Keratinocyte (primary cell): ENCODE data around the gene SCRN2. TPM values are rescaled to one million over a fixed set of nuclear protein-coding genes. Genes with fewer than 3 reads are reported as not detected.

Experiments used
- DNase-seq: peaks from one replicate; pipeline ENCODE4 v3.0.0-alpha.2; 2011; ENCODE audit warnings: low read depth, missing footprints, low spot score
- FAIRE-seq: peaks from 2 replicates; lab custom pipeline; 2011; peaks lifted over from hg19 to GRCh38; lab: Jason Lieb, UNC
- H2AFZ ChIP-seq: 2 replicates; pipeline ENCODE4 v1.6.0; 2012; ENCODE audit warnings: low read length, control low read depth, inconsistent platforms; ENCODE audit not compliant: control insufficient read depth
- H3K27ac ChIP-seq: 2 replicates; pipeline ENCODE4 v1.5.1; 2011; ENCODE audit warnings: low read length; ENCODE audit not compliant: control insufficient read depth, insufficient read depth
- H3K27me3 ChIP-seq: 3 replicates; pipeline ENCODE4 v1.6.0; 2011; ENCODE audit warnings: low read length; ENCODE audit not compliant: control insufficient read depth, insufficient read depth; ENCODE audit errors: extremely low read depth
- H3K36me3 ChIP-seq, 2 experiments: 2 replicates in 1 of 2; 3 replicates in 1 of 2; pipeline ENCODE4 v1.5.1; 2011; ENCODE audit warnings: low read length in 2 of 2, mild to moderate bottlenecking in 1 of 2; ENCODE audit not compliant: control insufficient read depth in 2 of 2, insufficient read depth in 2 of 2; ENCODE audit errors: extremely low read depth in 1 of 2
- H3K4me1 ChIP-seq: 3 replicates; pipeline ENCODE4 v1.5.1; 2011; ENCODE audit warnings: low read length; ENCODE audit not compliant: control insufficient read depth, insufficient read depth; ENCODE audit errors: extremely low read depth
- H3K4me2 ChIP-seq: 3 replicates; pipeline ENCODE4 v1.6.0; 2011; ENCODE audit warnings: low read depth, low read length; ENCODE audit not compliant: control insufficient read depth, insufficient read depth; ENCODE audit errors: extremely low read depth
- H3K4me3 ChIP-seq, 3 experiments: fragments of 200-600 bp in 1 of 3; sonication (generic) in 1 of 3; 2 replicates in 2 of 3; 3 replicates in 1 of 3; pipeline ENCODE4 v1.5.1; 2011 to 2016; ENCODE audit warnings: low read length in 3 of 3, mild to moderate bottlenecking in 3 of 3, control low read depth in 2 of 3, inconsistent platforms in 1 of 3, low read depth in 1 of 3, mixed read lengths in 1 of 3, mixed run types in 1 of 3, moderate library complexity in 1 of 3; ENCODE audit not compliant: control insufficient read depth in 2 of 3, insufficient read depth in 2 of 3; ENCODE audit errors: extremely low read depth in 1 of 3
- H3K79me2 ChIP-seq: 2 replicates; pipeline ENCODE4 v1.6.0; 2012; ENCODE audit warnings: low read length; ENCODE audit not compliant: control insufficient read depth, insufficient read depth
- H3K9ac ChIP-seq: 3 replicates; pipeline ENCODE4 v1.6.0; 2011; ENCODE audit warnings: low read length; ENCODE audit not compliant: control insufficient read depth, insufficient read depth; ENCODE audit errors: extremely low read depth
- H3K9me1 ChIP-seq: 3 replicates; pipeline ENCODE4 v1.6.0; 2011; ENCODE audit warnings: low read length; ENCODE audit not compliant: control insufficient read depth, insufficient read depth; ENCODE audit errors: extremely low read depth
- H3K9me3 ChIP-seq: 2 replicates; pipeline ENCODE4 v1.5.1; 2012; ENCODE audit warnings: low read depth, low read length; ENCODE audit not compliant: control insufficient read depth
- H4K20me1 ChIP-seq: 3 replicates; pipeline ENCODE4 v1.6.0; 2011; ENCODE audit warnings: low read length; ENCODE audit not compliant: control insufficient read depth, insufficient read depth; ENCODE audit errors: extremely low read depth
- CTCF ChIP-seq, 3 experiments: IDR thresholded peaks in 1 of 3; conservative IDR thresholded peaks in 1 of 3; optimal IDR thresholded peaks in 1 of 3; 2 replicates in 2 of 3; 3 replicates in 1 of 3; pipeline versions ENCODE3 to v1.5.1; 2011; ENCODE audit warnings: low read length in 3 of 3, mild to moderate bottlenecking in 3 of 3, moderate library complexity in 2 of 3, control low read depth in 1 of 3, inconsistent platforms in 1 of 3; ENCODE audit not compliant: insufficient read depth in 2 of 3; ENCODE audit errors: extremely low read depth in 1 of 3
- EZH2 ChIP-seq: IDR thresholded peaks from one replicate; pipeline ENCODE4 v1.6.1; 2012; ENCODE audit warnings: inconsistent platforms, mild to moderate bottlenecking, low read length, moderate library complexity
- dilution Hi-C: fragments of 300-500 bp; cut with MboI; formaldehyde crosslinking; loops from one replicate; pipeline ENCODE4 v1.7.0; 2020; ENCODE audit warnings: low sequenced_read_pairs; ENCODE audit not compliant: extremely low pct_ligation_motif_present
- polyA plus RNA-seq, 5 experiments: library from polyadenylated mRNA; depleted of rRNA in 3 of 5; stranded (reverse) in 3 of 5; stranded (forward) in 1 of 5; unstranded in 1 of 5; fragments of >200 nt; gene quantifications; 1 replicate in 1 of 5; 2 replicates in 3 of 5; 3 replicates in 1 of 5; pipeline versions ENCODE4 v1.2.1 to v1.2.3, GENCODE V29; 2011 to 2012; ENCODE audit warnings: missing spikeins in 2 of 5, low read depth in 1 of 5, low replicate concordance in 1 of 5

Gene SCRN2
- polyA plus RNA-seq, 1 donor (not counting 4 experiments of a cell fraction or from before 2014, with no cell fraction given) = 17.1 TPM

GRCh38 chr17:47818002-47818695, 22.9 kb downstream of the SCRN2 start:
- no peak overlapping the region for H3K27ac ChIP-seq
- no peaks in the 10 kb centered on the region for H4K20me1 ChIP-seq
- no peaks in the 10 kb centered on the region for H3K9me3 ChIP-seq
- no peak overlapping the region for H3K4me3 ChIP-seq
- no peak overlapping the region for H2AFZ ChIP-seq
- H3K27me3 ChIP-seq = no peaks in the 10 kb centered on the region
- no peaks in the 10 kb centered on the region for H3K79me2 ChIP-seq
- no peak overlapping the region for H3K9ac ChIP-seq
- DNase-seq (no peak), FAIRE-seq (no peak)
- peaks cover 15% of the 10 kb centered on the region for H3K4me1 ChIP-seq
- H3K36me3 ChIP-seq = no peaks in the 10 kb centered on the region
- no peak overlapping the region for H3K4me2 ChIP-seq
- TF ChIP-seq EZH2 (no peak), CTCF (optimal IDR thresholded peaks at IDR 0.05 in 1 of 3, IDR thresholded peaks at IDR 0.05 in 1 of 3, conservative IDR thresholded peaks at IDR 0.05 in 1 of 3; ENCODE audit: extremely low read depth in 1 of 3, insufficient read depth in 2 of 3, low read length in 3 of 3) (no peak)
- dilution Hi-C loops = no loop called here
- H3K9me1 ChIP-seq = no peaks in the 10 kb centered on the region

DNA sequence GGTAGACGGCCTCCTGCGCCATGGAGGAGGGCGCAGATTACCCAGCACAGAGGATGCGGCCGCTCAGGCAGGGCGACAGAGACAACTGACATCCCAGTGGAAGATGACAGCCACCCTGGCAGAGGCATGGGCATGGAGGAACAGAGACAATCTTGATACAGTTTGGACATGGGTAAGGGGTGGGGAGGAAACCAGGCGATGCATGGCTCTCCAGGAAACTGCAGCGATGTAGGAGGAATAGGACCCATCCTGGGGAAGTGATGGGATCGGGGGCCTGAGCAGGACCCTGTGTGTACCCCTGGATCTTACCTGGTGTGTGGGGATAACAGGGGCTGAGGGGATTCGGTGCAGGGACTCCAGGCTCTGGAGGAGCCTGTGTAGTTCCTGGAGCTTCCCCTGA, 24.1 kb downstream of the SCRN2 start:
- Histone ChIP-seq H3K27me3 (no peaks in the 10 kb centered on the region), H3K36me3 (no peaks in the 10 kb centered on the region), H3K4me3 (no peak overlapping the region), H3K27ac (no peak overlapping the region), H3K4me1 (peaks cover 11% of the 10 kb centered on the region), H3K9ac (no peak overlapping the region), H2AFZ (no peak overlapping the region), H4K20me1 (no peaks in the 10 kb centered on the region), H3K9me1 (no peaks in the 10 kb centered on the region), H3K4me2 (no peak overlapping the region), H3K79me2 (no peaks in the 10 kb centered on the region), H3K9me3 (no peaks in the 10 kb centered on the region)
- no peak for TF ChIP-seq EZH2
- no peak for TF ChIP-seq CTCF (optimal IDR thresholded peaks at IDR 0.05 in 1 of 3, IDR thresholded peaks at IDR 0.05 in 1 of 3, conservative IDR thresholded peaks at IDR 0.05 in 1 of 3; ENCODE audit: extremely low read depth in 1 of 3, insufficient read depth in 2 of 3, low read length in 3 of 3)
- DNase-seq = no peak
- FAIRE-seq = no peak
- dilution Hi-C loops = no loop called here
